DOHH2 (cell line): ENCODE data around the gene CMIP.

Source experiments
- H3F3A ChIP-seq: fragments of 200-600 bp; sonication (generic), shearing (Covaris generic); 2 replicates; pipeline ENCODE4 v1.6.0; 2016; ENCODE audit warnings: antibody characterized with exemption, mild to moderate bottlenecking; ENCODE audit not compliant: control insufficient read depth, insufficient read depth
- H3K27ac ChIP-seq: fragments of 200-600 bp; sonication (generic); 2 replicates; pipeline ENCODE4 v1.5.1; 2014; ENCODE audit warnings: low read depth, mild to moderate bottlenecking, low read length, moderate library complexity
- H3K27me3 ChIP-seq: fragments of 200-600 bp; sonication (generic); 2 replicates; pipeline ENCODE4 v1.6.1; 2014; ENCODE audit warnings: mild to moderate bottlenecking, low read length, mixed read lengths; ENCODE audit not compliant: control insufficient read depth
- H3K36me3 ChIP-seq: fragments of 200-600 bp; sonication (generic); 2 replicates; pipeline ENCODE4 v1.6.1; 2014; ENCODE audit warnings: mild to moderate bottlenecking, low read length, moderate library complexity, mixed read lengths; ENCODE audit not compliant: control insufficient read depth
- H3K4me1 ChIP-seq: fragments of 200-600 bp; sonication (generic); 2 replicates; pipeline ENCODE4 v1.6.1; 2014; ENCODE audit warnings: mild to moderate bottlenecking, low read length, mixed read lengths; ENCODE audit not compliant: control insufficient read depth
- H3K4me2 ChIP-seq: fragments of 200-600 bp; sonication (generic); 2 replicates; pipeline ENCODE4 v1.6.0; 2014; ENCODE audit warnings: mild to moderate bottlenecking, low read length, moderate library complexity
- H3K4me3 ChIP-seq: fragments of 200-600 bp; sonication (generic); 2 replicates; pipeline ENCODE4 v1.5.1; 2014; ENCODE audit warnings: mild to moderate bottlenecking, low read length, mixed read lengths
- H3K79me2 ChIP-seq: fragments of 200-600 bp; sonication (generic); 2 replicates; pipeline ENCODE4 v1.6.1; 2014; ENCODE audit warnings: mild to moderate bottlenecking, low read length, mixed read lengths; ENCODE audit not compliant: control insufficient read depth
- H3K9me2 ChIP-seq: fragments of 200-600 bp; sonication (generic); replicated peaks from 2 replicates; pipeline ENCODE4 v1.6.1; 2014; ENCODE audit warnings: mild to moderate bottlenecking, low read length, mixed read lengths; ENCODE audit not compliant: control insufficient read depth
- H3K9me3 ChIP-seq: fragments of 200-600 bp; sonication (generic); 2 replicates; pipeline ENCODE4 v1.6.1; 2014; ENCODE audit warnings: antibody characterized with exemption, low read length, mixed read lengths; ENCODE audit not compliant: control insufficient read depth, insufficient read depth
- H4K20me1 ChIP-seq: fragments of 200-600 bp; sonication (generic); 2 replicates; pipeline ENCODE4 v1.6.0; 2014; ENCODE audit warnings: low read depth, mild to moderate bottlenecking, antibody characterized with exemption, low read length, moderate library complexity; ENCODE audit not compliant: control insufficient read depth, insufficient read depth
- CTCF ChIP-seq: fragments of 200-600 bp; sonication (generic); IDR thresholded peaks from one replicate; pipeline ENCODE4 v1.5.1; 2014; ENCODE audit warnings: antibody characterized with exemption, mild to moderate bottlenecking, low read depth, low read length; ENCODE audit not compliant: poor library complexity, severe bottlenecking
- EZH2phosphoT487 ChIP-seq: fragments of 200-600 bp; sonication (generic); IDR thresholded peaks from 2 replicates; pipeline ENCODE4 v1.6.1; 2017; ENCODE audit warnings: borderline replicate concordance, mild to moderate bottlenecking, antibody characterized with exemption, low read length, moderate library complexity, mixed read lengths

The CMIP gene

GRCh38 chr16:81498351-81498750 lies 53.7 kb downstream of the CMIP start:
- TF ChIP-seq EZH2phosphoT487 (no peak), CTCF (no peak)
- H3K4me1 ChIP-seq: peaks cover 29% of the 10 kb centered on the region
- peaks cover 32% of the 10 kb centered on the region for H3K79me2 ChIP-seq
- no peaks in the 10 kb centered on the region for H3F3A ChIP-seq
- H3K27ac ChIP-seq: no peak overlapping the region
- no peaks in the 10 kb centered on the region for H3K36me3 ChIP-seq
- peaks cover 6% of the 10 kb centered on the region for H4K20me1 ChIP-seq
- no peaks in the 10 kb centered on the region for H3K9me2 ChIP-seq
- no peak overlapping the region for H3K4me3 ChIP-seq
- H3K4me2 ChIP-seq: no peak overlapping the region
- no peaks in the 10 kb centered on the region for H3K9me3 ChIP-seq
- no peaks in the 10 kb centered on the region for H3K27me3 ChIP-seq

- no peak overlapping the region for H3K27ac ChIP-seq
- H3K27me3 ChIP-seq: no peaks in the 10 kb centered on the region
- H3K4me2 ChIP-seq: no peak overlapping the region
- H3K4me1 ChIP-seq: peaks cover 30% of the 10 kb centered on the region
- TF ChIP-seq EZH2phosphoT487 (no peak), CTCF (no peak)
- H3F3A ChIP-seq: no peaks in the 10 kb centered on the region
- no peaks in the 10 kb centered on the region for H3K9me3 ChIP-seq
- no peak overlapping the region for H3K4me3 ChIP-seq
- peaks cover 6% of the 10 kb centered on the region for H4K20me1 ChIP-seq
- H3K9me2 ChIP-seq: no peaks in the 10 kb centered on the region
- peaks cover 37% of the 10 kb centered on the region for H3K79me2 ChIP-seq
- no peaks in the 10 kb centered on the region for H3K36me3 ChIP-seq
Measured at GRCh38 chr16:81499576-81500380, 55.2 kb downstream of the CMIP start.

- no peaks in the 10 kb centered on the region for H3K9me3 ChIP-seq
- H3K27ac ChIP-seq: no peak overlapping the region
- H3K9me2 ChIP-seq: no peaks in the 10 kb centered on the region
- no peak for TF ChIP-seq EZH2phosphoT487
- no peak for TF ChIP-seq CTCF
- no peak overlapping the region for H3K4me3 ChIP-seq
- peaks cover 6% of the 10 kb centered on the region for H4K20me1 ChIP-seq
- no peak overlapping the region for H3K4me2 ChIP-seq
- H3K79me2 ChIP-seq: peaks cover 42% of the 10 kb centered on the region
- H3K27me3 ChIP-seq: no peaks in the 10 kb centered on the region
- H3K36me3 ChIP-seq: no peaks in the 10 kb centered on the region
- no peaks in the 10 kb centered on the region; the same call in 1 of the 2 replicates for H3F3A ChIP-seq
- peaks cover 36% of the 10 kb centered on the region for H3K4me1 ChIP-seq
Measured at GRCh38 chr16:81500833-81501521, 56.4 kb downstream of the CMIP start.
